ENCODE data around the gene MMD.
"Not testable (repeated sequence)": the region's sequence is repeated elsewhere in the genome, so short reads cannot be mapped to it uniquely, and the experiment has no call there.

The MMD gene

GRCh38 chr17:55443904-55444303 is 22.3 kb upstream of the MMD start:
- no peak for DNase-seq

- no peak for DNase-seq
Observed at GRCh38 chr17:55442953-55443683, 21.5 kb upstream of the MMD start.

GRCh38 chr17:55442462-55442861 is 20.8 kb upstream of the MMD start:
- no peak for DNase-seq

- no peak for DNase-seq
Observed at GRCh38 chr17:55441544-55441943, 19.9 kb upstream of the MMD start.

- no peak for DNase-seq
Observed at GRCh38 chr17:55440391-55440790, 18.8 kb upstream of the MMD start.

- DNase-seq: peak; percentile 24
Observed at GRCh38 chr17:55437159-55437605, 15.5 kb upstream of the MMD start.

GRCh38 chr17:55436224-55437158 is 14.9 kb upstream of the MMD start:
- DNase-seq: peak; percentile 35

- DNase-seq: no peak
Observed at GRCh38 chr17:55435408-55435807, 13.8 kb upstream of the MMD start.

- DNase-seq: no peak
Observed at GRCh38 chr17:55434721-55435120, 13.1 kb upstream of the MMD start.

GRCh38 chr17:55433629-55434422 is 12.2 kb upstream of the MMD start:
- DNase-seq: no peak

- no peak for DNase-seq
Observed at GRCh38 chr17:55433029-55433628, 11.5 kb upstream of the MMD start.

- no peak for DNase-seq
Observed at GRCh38 chr17:55432358-55433028, 10.9 kb upstream of the MMD start.

GRCh38 chr17:55431914-55432313 is 10.3 kb upstream of the MMD start:
- DNase-seq: not testable (repeated sequence)

- DNase-seq: peak; percentile 45
Observed at GRCh38 chr17:55430541-55431288, 9.1 kb upstream of the MMD start.

GRCh38 chr17:55427587-55427882 is 5.9 kb upstream of the MMD start:
- no peak for DNase-seq

GRCh38 chr17:55426851-55427586 is 5.4 kb upstream of the MMD start:
- no peak for DNase-seq

- DNase-seq: no peak
Observed at GRCh38 chr17:55424893-55425540, 3.4 kb upstream of the MMD start.

- no peak for DNase-seq
Observed at GRCh38 chr17:55423535-55423934, 1.9 kb upstream of the MMD start.

GRCh38 chr17:55422828-55423164 is 1.2 kb upstream of the MMD start:
- not testable (repeated sequence) for DNase-seq

- peak; percentile 69 for DNase-seq
Observed at GRCh38 chr17:55420776-55421178, 858 bp downstream of the MMD start.

Data from retina (tissue), 1 donor.